ENCODE data around the gene DENND10. TPM values are rescaled to one million over a fixed set of nuclear protein-coding genes. Genes with fewer than 3 reads are reported as not detected.
"Not testable (repeated sequence)": the region's sequence is repeated elsewhere in the genome, so short reads cannot be mapped to it uniquely, and the experiment has no call there.

DENND10 gene
- polyA plus RNA-seq, 1 experiment: 86.8 TPM

DNA sequence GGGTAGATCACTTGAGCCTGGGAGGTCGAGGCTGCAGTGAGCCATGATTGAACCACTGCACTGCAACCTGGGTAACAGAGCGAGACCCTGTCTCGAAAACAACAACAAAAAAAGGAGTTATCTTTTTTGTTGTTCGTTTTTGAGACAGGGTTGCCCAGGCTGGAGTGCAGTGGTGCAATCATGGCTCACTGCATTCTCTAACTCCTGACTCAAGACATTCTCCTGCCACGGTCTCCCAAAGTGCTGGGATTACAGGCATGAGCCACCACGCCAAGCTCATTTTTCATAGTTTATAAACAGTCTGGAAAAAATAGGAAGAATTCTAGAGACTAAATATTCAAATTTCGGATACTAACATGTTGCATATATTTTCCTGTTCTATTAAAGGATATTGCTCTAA, 32.2 kb downstream of the DENND10 start:
- ChIA-PET POLR2A (no interaction called here), CTCF (interaction anchor here (0.6 to 1.2 kb wide), 3 partner anchors 8 to 276 kb away, joined by 3 to 4 read pairs (median 3); no protein-coding TSS in a partner anchor)
- peaks cover 8% of the 10 kb centered on the region for H3K36me3 ChIP-seq (ENCODE audit: control insufficient read depth, insufficient read depth, low read length)
- no peaks in the 10 kb centered on the region for H3K27me3 ChIP-seq (ENCODE audit: control insufficient read depth, insufficient read depth, low read length)
- no peak for TF ChIP-seq CTCF (IDR thresholded peaks at IDR 0.05; ENCODE audit: insufficient read depth, low read depth, low read length)
- H3K4me3 ChIP-seq (ENCODE audit: low read depth, low read length): no peak overlapping the region
- no peak for DNase-seq (ENCODE audit: low read depth)

GRCh38 chr10:119137878-119138277, 34.0 kb downstream of the DENND10 start:
- H3K36me3 ChIP-seq (ENCODE audit: control insufficient read depth, insufficient read depth, low read length); H3K4me3 ChIP-seq (ENCODE audit: low read depth, low read length); H3K27me3 ChIP-seq (ENCODE audit: control insufficient read depth, insufficient read depth, low read length); POLR2A ChIA-PET; DNase-seq (ENCODE audit: low read depth): not testable (repeated sequence)
- CTCF ChIA-PET: interaction anchor here (2.8 kb wide), 1 partner anchor 61 kb away, joined by 14 read pairs; no protein-coding TSS in a partner anchor

- ChIA-PET CTCF (interaction anchor here (0.6 to 2.8 kb wide), 5 partner anchors 29 to 446 kb away, joined by 3 to 14 read pairs (median 4); partner anchors contain the start of gene GRK5), POLR2A (no interaction called here)
- Histone ChIP-seq H3K4me3 (ENCODE audit: low read depth, low read length) (no peak overlapping the region), H3K36me3 (ENCODE audit: control insufficient read depth, insufficient read depth, low read length) (peaks cover 3% of the 10 kb centered on the region), H3K27me3 (ENCODE audit: control insufficient read depth, insufficient read depth, low read length) (no peaks in the 10 kb centered on the region)
- no peak for TF ChIP-seq CTCF (IDR thresholded peaks at IDR 0.05; ENCODE audit: insufficient read depth, low read depth, low read length)
- DNase-seq (ENCODE audit: low read depth): no peak
Observed at GRCh38 chr10:119138346-119139306, 34.7 kb downstream of the DENND10 start.

- peak; percentile 72 for TF ChIP-seq CTCF (IDR thresholded peaks at IDR 0.05; ENCODE audit: insufficient read depth, low read depth, low read length)
- H3K27me3 ChIP-seq (ENCODE audit: control insufficient read depth, insufficient read depth, low read length): no peaks in the 10 kb centered on the region
- ChIA-PET CTCF (interaction anchor here (0.6 to 2.8 kb wide), 9 partner anchors 21 to 463 kb away, joined by 3 to 14 read pairs (median 4); partner anchors contain the start of gene GRK5), POLR2A (no interaction called here)
- H3K4me3 ChIP-seq (ENCODE audit: low read depth, low read length): no peak overlapping the region
- no peak for DNase-seq (ENCODE audit: low read depth)
- H3K36me3 ChIP-seq (ENCODE audit: control insufficient read depth, insufficient read depth, low read length): peaks cover 1% of the 10 kb centered on the region
Observed at GRCh38 chr10:119139464-119140067, 35.7 kb downstream of the DENND10 start.

DNA sequence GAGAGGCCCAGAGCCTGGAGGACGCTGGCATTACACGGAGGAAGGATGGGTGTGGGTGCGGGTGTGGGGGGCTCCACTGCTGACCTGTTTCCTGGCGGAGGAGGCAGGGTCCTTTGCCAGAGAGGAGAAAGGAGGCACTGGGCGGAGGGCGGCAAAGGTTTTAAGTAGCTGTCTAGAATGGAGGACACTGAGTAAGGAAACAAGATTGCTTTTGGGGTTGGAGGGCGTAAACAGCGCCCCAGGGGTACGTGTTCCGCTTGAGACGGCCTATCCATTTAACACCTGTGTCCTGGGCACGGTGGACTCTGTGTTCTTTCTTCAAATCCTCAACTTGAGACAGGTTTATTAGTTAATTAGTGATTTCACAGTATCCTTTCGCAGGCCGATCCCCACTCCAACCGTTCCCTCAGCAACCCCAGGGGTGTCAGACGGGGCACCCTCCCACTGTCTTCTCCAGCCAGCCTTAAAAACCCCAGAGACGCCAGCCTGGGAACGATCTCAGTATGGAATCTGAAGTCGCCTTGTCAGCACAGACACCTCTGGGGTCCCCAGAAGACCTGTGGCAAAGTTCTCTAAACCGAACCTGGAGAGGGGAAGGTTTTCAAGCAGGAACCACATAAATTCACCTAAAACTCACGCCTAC, 36.8 kb downstream of the DENND10 start:
- Histone ChIP-seq H3K4me3 (ENCODE audit: low read depth, low read length) (no peak overlapping the region), H3K27me3 (ENCODE audit: control insufficient read depth, insufficient read depth, low read length) (no peaks in the 10 kb centered on the region), H3K36me3 (ENCODE audit: control insufficient read depth, insufficient read depth, low read length) (peaks cover 1% of the 10 kb centered on the region)
- POLR2A ChIA-PET: no interaction called here
- DNase-seq (ENCODE audit: low read depth): no peak
- no peak for TF ChIP-seq CTCF (IDR thresholded peaks at IDR 0.05; ENCODE audit: insufficient read depth, low read depth, low read length)
- CTCF ChIA-PET: interaction anchor here (1.2 to 2.8 kb wide), 4 partner anchors 58 to 462 kb away, joined by 3 to 14 read pairs (median 6); partner anchors contain the start of gene GRK5
